K562 (cell line): ENCODE results near the gene PLPPR2. TPM values are rescaled to one million over a fixed set of nuclear protein-coding genes. Genes with fewer than 3 reads are reported as not detected.

Source experiments
- ARNT ChIP-seq, 2 experiments: fragments of 450-650 bp; IDR thresholded peaks; 2 replicates each; pipeline ENCODE4 v1.6.1; 2016; ENCODE audit warnings: mild to moderate bottlenecking in 1 of 2
- BCLAF1 ChIP-seq, 2 experiments: fragments of 450-650 bp in 1 of 2; IDR thresholded peaks; 2 replicates each; pipeline ENCODE4 v1.6.1; 2011 to 2017; ENCODE audit warnings: low read depth in 2 of 2, antibody characterized with exemption in 1 of 2, borderline replicate concordance in 1 of 2, low read length in 1 of 2, mild to moderate bottlenecking in 1 of 2, mixed read lengths in 1 of 2; ENCODE audit not compliant: control insufficient read depth in 1 of 2
- FOSL1 ChIP-seq: fragments of 200-800 bp; sonication (Bioruptor generic); conservative IDR thresholded peaks from 2 replicates; pipeline ENCODE4 v1.6.1; 2016; ENCODE audit warnings: missing genetic modification characterization, missing compliant biosample characterization
- MAFG ChIP-seq: fragments of 450-650 bp; conservative IDR thresholded peaks from 2 replicates; pipeline ENCODE4 v1.6.1; 2016; ENCODE audit warnings: missing genetic modification characterization, missing compliant biosample characterization
- MCM3 ChIP-seq: fragments of 450-650 bp; IDR thresholded peaks from 2 replicates; pipeline ENCODE4 v1.6.1; 2016
- POLR2G ChIP-seq: fragments of 200-400 bp; formaldehyde crosslinking; IDR thresholded peaks from 2 replicates; pipeline ENCODE4 v1.6.1; 2017; ENCODE audit warnings: low read depth, mild to moderate bottlenecking, antibody characterized with exemption, low read length, moderate library complexity
- RAD21 ChIP-seq, 2 experiments: fragments of 250-450 bp in 1 of 2; fragments of 450-650 bp in 1 of 2; sonication (Bioruptor Pico) in 1 of 2; formaldehyde crosslinking in 1 of 2; IDR thresholded peaks in 1 of 2; conservative IDR thresholded peaks in 1 of 2; 2 replicates each; pipeline versions ENCODE4 v1.4.0 to v1.8.0; 2020 to 2022; ENCODE audit warnings: mild to moderate bottlenecking in 2 of 2, moderate library complexity in 1 of 2
- SIN3A ChIP-seq, 2 experiments: fragments of 150-350 bp in 1 of 2; IDR thresholded peaks; 2 replicates each; pipeline ENCODE4 v1.6.1; 2011 to 2016; ENCODE audit warnings: borderline replicate concordance in 2 of 2, low read depth in 2 of 2, low read length in 2 of 2, mild to moderate bottlenecking in 2 of 2, moderate library complexity in 2 of 2; ENCODE audit not compliant: control insufficient read depth in 1 of 2
- SLC30A9 ChIP-seq: fragments of 250-450 bp; sonication (Bioruptor Pico); IDR thresholded peaks from 2 replicates; pipeline ENCODE4 v1.8.0; 2022; ENCODE audit warnings: mild to moderate bottlenecking, moderate library complexity
- STAT5A ChIP-seq: IDR thresholded peaks from 2 replicates; pipeline ENCODE4 v1.6.1; 2012; ENCODE audit warnings: low read length, inconsistent platforms, borderline replicate concordance
- TCF7 ChIP-seq: sonication (generic); IDR thresholded peaks from 2 replicates; pipeline ENCODE4 v1.6.1; 2016; ENCODE audit warnings: antibody characterized with exemption, borderline replicate concordance
- XRCC3 ChIP-seq: fragments of 450-650 bp; IDR thresholded peaks from 2 replicates; pipeline ENCODE4 v1.6.1; 2017; ENCODE audit warnings: mild to moderate bottlenecking, moderate library complexity
- ZNF224 ChIP-seq: sonication (generic); formaldehyde crosslinking; IDR thresholded peaks from 2 replicates; pipeline ENCODE4 v1.8.0; 2022; ENCODE audit warnings: mild to moderate bottlenecking, missing genetic modification reagents
- ZNF239 ChIP-seq: fragments of 250-450 bp; sonication (Bioruptor Pico); IDR thresholded peaks from 2 replicates; pipeline ENCODE4 v1.4.0; 2020; ENCODE audit warnings: mild to moderate bottlenecking
- ZNF24 ChIP-seq: fragments of 450-650 bp; IDR thresholded peaks from 2 replicates; pipeline ENCODE4 v1.6.1; 2016
- ZNF785 ChIP-seq: fragments of 250-450 bp; sonication (Bioruptor Pico); IDR thresholded peaks from 2 replicates; pipeline ENCODE4 v1.4.0; 2020; ENCODE audit warnings: mild to moderate bottlenecking
- polyA plus RNA-seq, 8 experiments: library from polyadenylated mRNA; depleted of rRNA in 4 of 8; stranded (reverse) in 5 of 8; unstranded in 3 of 8; fragments of >200 nt; fragmentation: Nextera tagmentation in 2 of 8; fragmentation: Illumina TruSeq in 1 of 8; extraction: Ambion mirVana in 2 of 8; extraction: Trizol in 1 of 8; gene quantifications; 2 replicates each; pipeline versions ENCODE4 v1.2.1 to v1.2.3, GENCODE V29; 2011 to 2014; ENCODE audit warnings: inconsistent platforms in 1 of 8, missing spikeins in 1 of 8
- total RNA-seq, 7 experiments: library from RNA; depleted of rRNA in 6 of 7; stranded (reverse); fragments of >200 nt in 6 of 7; fragmentation: Illumina TruSeq in 2 of 7; extraction: Trizol in 2 of 7; gene quantifications; 2 replicates each; pipeline versions ENCODE4 v1.2.1 to v1.2.3, GENCODE V29; 2011 to 2021; ENCODE audit warnings: low replicate concordance in 1 of 7
- TF ChIP-seq, protein P1 (sequence below): sonication (generic); formaldehyde crosslinking; IDR thresholded peaks from 2 replicates; pipeline ENCODE4 v1.4.0; 2020; ENCODE audit warnings: mild to moderate bottlenecking, missing genetic modification reagents
- TF ChIP-seq, protein P2 (sequence below): IDR thresholded peaks from 2 replicates; pipeline ENCODE4 v1.6.1; 2016; ENCODE audit warnings: missing genetic modification characterization, missing compliant biosample characterization

PLPPR2 gene
- total and polyA plus RNA-seq, 9 of the 15 experiments (the other 6 are each of a cell fraction or from before 2014, with no cell fraction given), result 0.49 to 15.9 (median 3.4) TPM

GRCh38 chr19:11355160-11356073 lies at the start of gene PLPPR2 (continued):
- TF ChIP-seq BCLAF1 (IDR thresholded peaks at IDR 0.05; ENCODE audit: borderline replicate concordance in 1 of 2, control insufficient read depth in 1 of 2, low read depth in 2 of 2, low read length in 1 of 2) (0 out of 4 replicates have a peak, but pooled peaks of 1 of the 2 experiments have one; percentile 31), FOSL1 (tag) (no peak), SIN3A (IDR thresholded peaks at IDR 0.05; ENCODE audit: borderline replicate concordance in 2 of 2, control insufficient read depth in 1 of 2, low read depth in 2 of 2, low read length in 2 of 2) (no peak), ZNF239 (CRISPR knock-in tag) (no peak), SLC30A9 (CRISPR knock-in tag) (no peak), ZNF24 (no peak), RAD21 (CRISPR knock-in tag; conservative IDR thresholded peaks at IDR 0.05 in 1 of 2, IDR thresholded peaks at IDR 0.05 in 1 of 2) (no peak), ZNF785 (no peak), ZNF224 (CRISPR knock-in tag) (no peak), POLR2G (peak; percentile 88), ARNT (IDR thresholded peaks at IDR 0.05) (peak in 1 of 2 experiments; percentile 55; a peak in 1 of 4 replicates), TCF7 (no peak), XRCC3 (no peak), MAFG (tag) (no peak), MCM3 (no peak), STAT5A (no peak)
- TF ChIP-seq, protein P1, sequence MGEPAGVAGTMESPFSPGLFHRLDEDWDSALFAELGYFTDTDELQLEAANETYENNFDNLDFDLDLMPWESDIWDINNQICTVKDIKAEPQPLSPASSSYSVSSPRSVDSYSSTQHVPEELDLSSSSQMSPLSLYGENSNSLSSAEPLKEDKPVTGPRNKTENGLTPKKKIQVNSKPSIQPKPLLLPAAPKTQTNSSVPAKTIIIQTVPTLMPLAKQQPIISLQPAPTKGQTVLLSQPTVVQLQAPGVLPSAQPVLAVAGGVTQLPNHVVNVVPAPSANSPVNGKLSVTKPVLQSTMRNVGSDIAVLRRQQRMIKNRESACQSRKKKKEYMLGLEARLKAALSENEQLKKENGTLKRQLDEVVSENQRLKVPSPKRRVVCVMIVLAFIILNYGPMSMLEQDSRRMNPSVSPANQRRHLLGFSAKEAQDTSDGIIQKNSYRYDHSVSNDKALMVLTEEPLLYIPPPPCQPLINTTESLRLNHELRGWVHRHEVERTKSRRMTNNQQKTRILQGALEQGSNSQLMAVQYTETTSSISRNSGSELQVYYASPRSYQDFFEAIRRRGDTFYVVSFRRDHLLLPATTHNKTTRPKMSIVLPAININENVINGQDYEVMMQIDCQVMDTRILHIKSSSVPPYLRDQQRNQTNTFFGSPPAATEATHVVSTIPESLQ (CRISPR knock-in tag), result no peak
- TF ChIP-seq, protein P2, sequence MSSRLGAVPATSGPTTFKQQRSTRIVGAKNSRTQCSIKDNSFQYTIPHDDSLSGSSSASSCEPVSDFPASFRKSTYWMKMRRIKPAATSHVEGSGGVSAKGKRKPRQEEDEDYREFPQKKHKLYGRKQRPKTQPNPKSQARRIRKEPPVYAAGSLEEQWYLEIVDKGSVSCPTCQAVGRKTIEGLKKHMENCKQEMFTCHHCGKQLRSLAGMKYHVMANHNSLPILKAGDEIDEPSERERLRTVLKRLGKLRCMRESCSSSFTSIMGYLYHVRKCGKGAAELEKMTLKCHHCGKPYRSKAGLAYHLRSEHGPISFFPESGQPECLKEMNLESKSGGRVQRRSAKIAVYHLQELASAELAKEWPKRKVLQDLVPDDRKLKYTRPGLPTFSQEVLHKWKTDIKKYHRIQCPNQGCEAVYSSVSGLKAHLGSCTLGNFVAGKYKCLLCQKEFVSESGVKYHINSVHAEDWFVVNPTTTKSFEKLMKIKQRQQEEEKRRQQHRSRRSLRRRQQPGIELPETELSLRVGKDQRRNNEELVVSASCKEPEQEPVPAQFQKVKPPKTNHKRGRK (tag), result no peak
